Cerebellar cortex (tissue), 1 donor: ENCODE measurements around the gene SUPT4H1.

Experiments
- DNase-seq: peaks from one replicate; pipeline ENCODE4 v3.0.0-alpha.2; 2015; ENCODE audit warnings: low spot score

SUPT4H1 gene

GRCh38 chr17:58380207-58381123 is 28.5 kb upstream of the SUPT4H1 start:
- no peak for DNase-seq

- no peak for DNase-seq
Measured at GRCh38 chr17:58379511-58379824, 27.5 kb upstream of the SUPT4H1 start.

DNA sequence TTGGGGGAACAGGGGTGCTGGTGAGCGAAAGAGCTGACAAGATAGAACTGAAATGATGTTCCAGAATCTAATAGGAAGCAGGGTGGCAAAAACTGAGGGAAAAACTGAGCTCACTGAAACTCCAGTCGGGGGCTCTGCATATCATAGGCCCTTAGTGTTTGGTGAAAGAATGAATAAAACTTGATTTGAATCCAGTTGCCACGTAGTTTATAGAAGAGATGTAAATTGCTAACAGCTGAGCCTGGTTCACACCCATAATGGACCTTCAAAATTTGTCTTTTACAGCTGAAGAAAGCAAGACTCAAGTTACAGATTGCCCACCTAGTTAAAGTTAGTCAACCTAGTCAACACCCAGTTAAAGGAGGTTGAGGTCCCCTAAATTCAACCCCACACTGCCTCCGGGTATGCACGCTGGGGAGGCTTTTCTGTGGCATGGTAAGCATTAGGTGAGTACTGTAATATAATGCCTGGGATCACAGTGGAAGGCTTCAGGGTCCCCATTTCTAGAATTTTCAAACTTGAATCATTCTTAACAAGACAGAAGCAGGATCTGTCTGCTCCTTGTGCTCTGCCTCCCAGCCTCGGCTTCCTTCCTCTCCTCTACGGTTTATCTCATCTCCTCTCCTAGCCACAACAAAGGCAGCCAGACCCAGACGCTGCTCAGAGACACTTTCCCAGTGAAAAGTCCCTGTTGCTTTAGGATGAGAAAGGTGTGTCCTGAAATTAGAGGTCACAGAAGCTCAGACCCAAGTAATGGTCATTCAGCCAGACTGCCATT is 26.9 kb upstream of the SUPT4H1 start:
- no peak for DNase-seq

- DNase-seq, result no peak
Measured at GRCh38 chr17:58377661-58378060, 25.7 kb upstream of the SUPT4H1 start.

DNA sequence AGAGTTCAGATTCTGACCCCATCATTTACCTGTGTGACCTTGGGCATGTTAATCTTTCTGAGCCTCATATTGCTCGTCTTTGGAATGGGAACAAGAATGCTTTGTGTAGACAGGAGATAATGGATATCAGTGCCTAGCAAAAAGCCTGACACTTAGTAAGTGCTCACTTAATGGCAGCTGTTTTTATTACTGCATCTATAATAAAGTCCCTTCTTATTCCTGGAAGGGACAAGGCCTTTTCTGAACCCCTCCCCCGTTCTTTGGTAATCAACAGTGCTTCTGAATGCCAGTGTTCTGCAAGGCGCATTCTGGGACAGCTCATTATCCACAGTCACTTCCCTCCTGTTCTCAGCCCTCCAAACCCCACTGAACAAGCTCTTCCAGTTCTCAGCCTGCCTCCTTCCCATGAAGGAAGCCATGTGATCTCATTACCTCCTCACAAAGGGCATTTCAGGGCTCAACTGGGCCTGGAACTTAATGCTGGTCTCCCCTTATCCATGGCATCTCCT is 25.1 kb upstream of the SUPT4H1 start:
- DNase-seq, result no peak

GRCh38 chr17:58376472-58377000 is 24.5 kb upstream of the SUPT4H1 start:
- no peak for DNase-seq

- no peak for DNase-seq
Measured at GRCh38 chr17:58375811-58376210, 23.8 kb upstream of the SUPT4H1 start.

GRCh38 chr17:58375256-58375655 is 23.3 kb upstream of the SUPT4H1 start:
- no peak for DNase-seq

- DNase-seq, result no peak
Measured at GRCh38 chr17:58373923-58374322, 21.9 kb upstream of the SUPT4H1 start.

GRCh38 chr17:58373003-58373402 is 21.0 kb upstream of the SUPT4H1 start:
- DNase-seq, result no peak

- DNase-seq, result peak; percentile 81
Measured at GRCh38 chr17:58371300-58371950, 19.4 kb upstream of the SUPT4H1 start.

GRCh38 chr17:58370716-58371115 is 18.7 kb upstream of the SUPT4H1 start:
- DNase-seq, result no peak

DNA sequence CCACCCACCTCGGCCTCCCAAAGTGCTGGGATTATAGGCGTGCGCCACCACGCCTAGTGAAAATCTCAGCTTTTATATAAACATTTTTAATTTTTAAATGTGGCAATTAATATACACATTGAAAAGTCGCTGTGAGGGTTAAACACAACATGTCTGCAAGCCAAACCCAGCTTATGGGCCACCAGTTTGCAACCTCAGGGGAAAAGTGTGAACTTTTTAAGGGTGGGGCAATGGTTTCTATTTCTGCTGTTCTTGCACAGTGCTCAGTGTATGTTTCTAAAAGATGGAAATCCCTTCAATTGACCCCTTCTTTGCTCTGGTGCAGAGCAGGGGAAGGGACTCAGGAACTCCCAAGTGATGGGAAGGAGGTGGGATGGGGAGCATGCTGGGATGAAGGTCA is 18.3 kb upstream of the SUPT4H1 start:
- no peak for DNase-seq

GRCh38 chr17:58369214-58370031 is 17.4 kb upstream of the SUPT4H1 start:
- DNase-seq, result no peak

DNA sequence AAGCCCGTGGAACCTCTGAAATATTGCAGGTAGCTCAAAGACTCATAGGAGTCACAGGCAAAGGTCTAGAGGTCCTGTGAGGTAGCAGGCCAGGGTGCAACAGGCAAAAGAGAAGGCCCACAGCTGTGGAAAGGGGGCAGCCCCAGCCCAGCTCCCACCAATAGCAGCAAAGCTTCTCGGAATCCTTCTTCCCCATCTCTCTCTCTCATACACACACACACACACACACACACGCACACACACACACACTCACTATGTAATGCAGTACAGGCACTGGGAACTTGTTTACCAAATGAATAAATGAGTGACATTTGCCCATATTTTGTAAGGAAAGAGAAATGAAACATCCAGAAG is 16.8 kb upstream of the SUPT4H1 start:
- no peak for DNase-seq

GRCh38 chr17:58367461-58367860 is 15.5 kb upstream of the SUPT4H1 start:
- no peak for DNase-seq

- DNase-seq, result no peak
Measured at GRCh38 chr17:58365980-58366595, 14.1 kb upstream of the SUPT4H1 start.

DNA sequence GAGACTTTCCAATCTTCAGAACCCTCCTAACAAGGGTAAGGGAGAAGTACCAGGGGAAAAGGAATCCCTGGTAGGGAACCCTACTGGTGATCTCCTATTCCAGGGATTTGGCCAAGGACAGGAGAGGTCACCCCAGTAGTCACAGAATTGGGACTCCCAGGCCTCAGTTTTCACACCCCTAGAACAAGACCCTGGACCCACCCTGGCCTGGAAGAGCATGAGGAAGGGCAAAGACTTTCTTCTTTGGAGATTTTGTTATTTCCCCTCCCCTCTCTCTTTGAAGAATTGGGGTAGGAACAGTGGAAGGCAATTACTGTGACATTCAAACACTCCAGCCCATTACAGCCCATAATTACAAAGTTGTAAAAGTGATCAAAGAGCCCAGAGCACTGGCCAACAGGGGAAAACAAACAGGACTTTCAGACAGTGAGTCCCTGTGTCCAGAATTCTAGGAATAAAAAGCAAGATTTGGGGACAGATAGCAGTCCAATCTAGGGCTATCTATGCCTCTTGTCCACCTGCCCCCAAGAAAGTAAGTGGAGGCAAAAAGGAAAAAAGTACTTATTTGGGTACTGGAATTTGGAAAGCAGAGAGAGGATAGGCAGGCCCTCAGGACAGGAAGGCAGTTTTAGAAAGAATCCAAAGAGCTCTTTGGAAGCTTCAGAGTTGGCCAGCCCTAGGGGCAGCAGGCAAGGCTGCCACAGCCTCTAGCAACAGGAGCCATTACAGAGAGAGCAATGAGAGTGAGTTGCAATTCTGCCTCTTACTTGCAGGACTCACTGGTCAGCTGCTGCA is 13.4 kb upstream of the SUPT4H1 start:
- no peak for DNase-seq

DNA sequence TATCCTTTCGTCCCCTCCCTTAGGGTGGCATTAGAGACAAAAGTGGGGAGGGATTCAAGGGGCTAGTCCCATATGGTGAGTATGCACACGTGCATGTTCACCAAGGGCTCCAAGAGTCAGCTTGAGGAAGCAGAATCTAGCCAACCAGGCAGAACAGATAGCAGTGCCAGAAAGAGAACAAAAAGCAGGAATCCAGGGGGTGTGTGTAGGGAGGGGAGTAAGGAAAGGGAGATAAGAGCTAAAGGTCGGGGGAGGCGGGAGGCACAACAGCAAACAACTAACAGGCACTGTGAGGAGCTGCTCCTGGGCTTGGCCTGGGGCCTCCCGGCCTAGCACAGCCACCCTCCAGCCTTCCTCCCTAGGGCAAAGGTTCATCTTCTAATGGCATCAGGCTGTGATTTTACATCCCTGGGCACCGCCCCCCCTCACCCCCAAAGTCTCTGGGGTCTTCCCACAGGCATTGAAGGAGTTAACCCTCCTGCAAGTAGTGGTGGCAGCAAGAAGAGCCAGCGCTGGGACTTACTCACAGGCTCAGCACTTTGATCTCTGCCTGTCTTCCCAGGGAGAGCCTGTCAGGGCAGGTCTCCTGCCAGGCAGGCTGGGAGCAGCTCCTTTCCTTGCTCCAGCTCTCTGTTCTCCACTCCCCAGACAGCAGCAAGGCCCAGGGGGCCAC is 12.4 kb upstream of the SUPT4H1 start:
- DNase-seq, result no peak
